ENCODE measurements around the gene LRRC59.
"Not testable (repeated sequence)": the region's sequence is repeated elsewhere in the genome, so short reads cannot be mapped to it uniquely, and the experiment has no call there.

LRRC59 gene

GRCh38 chr17:50337956-50338355 is 59.4 kb downstream of the LRRC59 start:
- TF ChIP-seq CTCF (IDR thresholded peaks at IDR 0.05; ENCODE audit: low read depth, low read length), result no peak

GRCh38 chr17:50333291-50334057 is 63.8 kb downstream of the LRRC59 start:
- DNase-seq (ENCODE audit: extremely low read depth, low read depth), result not testable (repeated sequence)

More at GRCh38 chr17:50337956-50338355, 59.4 kb downstream of the LRRC59 start:
- no peak for DNase-seq (ENCODE audit: extremely low read depth, low read depth)

GRCh38 chr17:50332196-50332595 is 65.1 kb downstream of the LRRC59 start:
- DNase-seq (ENCODE audit: extremely low read depth, low read depth), result no peak
- no peak for TF ChIP-seq CTCF (IDR thresholded peaks at IDR 0.05; ENCODE audit: low read depth, low read length)

All from AG09319 (cell line).